Brain microvascular endothelial cell (primary cell): ENCODE measurements around the gene LONP2.
"Not testable (repeated sequence)": the region's sequence is repeated elsewhere in the genome, so short reads cannot be mapped to it uniquely, and the experiment has no call there.

Experiments
- DNase-seq: peaks from one replicate; pipeline ENCODE4 v3.0.0-alpha.2; 2020
- H3K27ac ChIP-seq: fragments of 250-450 bp; sonication (Bioruptor Pico); 2 replicates; pipeline ENCODE4 v1.5.1; 2020; ENCODE audit warnings: mild to moderate bottlenecking, moderate library complexity
- H3K27me3 ChIP-seq: fragments of 250-450 bp; sonication (Bioruptor Pico); replicated peaks from 2 replicates; pipeline ENCODE4 v1.5.1; 2020; ENCODE audit warnings: mild to moderate bottlenecking
- H3K36me3 ChIP-seq: fragments of 250-450 bp; sonication (Bioruptor Pico); replicated peaks from 2 replicates; pipeline ENCODE4 v1.5.1; 2020; ENCODE audit warnings: mild to moderate bottlenecking
- H3K4me3 ChIP-seq: 2 replicates; pipeline ENCODE4 v1.5.1; 2011; ENCODE audit warnings: low read depth, mild to moderate bottlenecking, control low read depth, low read length, moderate library complexity
- CTCF ChIP-seq: IDR thresholded peaks from 2 replicates; pipeline ENCODE4 v1.5.1; 2011; ENCODE audit warnings: low read depth, mild to moderate bottlenecking, moderate library complexity, low read length, control low read depth, inconsistent platforms; ENCODE audit errors: missing control alignments
- in situ Hi-C: cut with HindIII; loops from 2 replicates; pipeline ENCODE4 v1.10.0; 2017; ENCODE audit warnings: low sequenced_read_pairs, low pct_ligation_motif_present

LONP2 gene

GRCh38 chr16:48347980-48348379, 103.9 kb downstream of the LONP2 start:
- TF ChIP-seq CTCF: no peak
- DNase-seq: no peak
- no peak overlapping the region for H3K27ac ChIP-seq
- no peak overlapping the region for H3K4me3 ChIP-seq
- in situ Hi-C loops: no loop called here
- peaks cover 32% of the 10 kb centered on the region for H3K36me3 ChIP-seq
- no peaks in the 10 kb centered on the region for H3K27me3 ChIP-seq

GRCh38 chr16:48350736-48351135, 106.6 kb downstream of the LONP2 start:
- Histone ChIP-seq H3K27me3 (no peaks in the 10 kb centered on the region), H3K36me3 (peaks cover 32% of the 10 kb centered on the region), H3K27ac (no peak overlapping the region), H3K4me3 (no peak overlapping the region)
- DNase-seq: no peak
- no peak for TF ChIP-seq CTCF
- in situ Hi-C loops: no loop called here

- no peak for TF ChIP-seq CTCF
- H3K27ac ChIP-seq: no peak overlapping the region
- DNase-seq: no peak
- H3K27me3 ChIP-seq: no peaks in the 10 kb centered on the region
- peaks cover 29% of the 10 kb centered on the region for H3K36me3 ChIP-seq
- H3K4me3 ChIP-seq: no peak overlapping the region
- in situ Hi-C loops: no loop called here
Observed at GRCh38 chr16:48352648-48353390, 108.7 kb downstream of the LONP2 start.

GRCh38 chr16:48353565-48354163, 109.6 kb downstream of the LONP2 start:
- no peak overlapping the region for H3K27ac ChIP-seq
- H3K4me3 ChIP-seq: no peak overlapping the region
- TF ChIP-seq CTCF: peak; percentile 95
- H3K36me3 ChIP-seq: peaks cover 24% of the 10 kb centered on the region
- in situ Hi-C loops: no loop called here
- peak; percentile 57 for DNase-seq
- no peaks in the 10 kb centered on the region for H3K27me3 ChIP-seq

GRCh38 chr16:48354385-48354784, 110.3 kb downstream of the LONP2 start:
- H3K4me3 ChIP-seq, DNase-seq, H3K27me3 ChIP-seq, H3K27ac ChIP-seq, in situ Hi-C loops: not testable (repeated sequence)
- H3K36me3 ChIP-seq: peaks cover 24% of the 10 kb centered on the region

- in situ Hi-C loops: no loop called here
- no peak overlapping the region for H3K4me3 ChIP-seq
- peaks cover 22% of the 10 kb centered on the region for H3K36me3 ChIP-seq
- H3K27me3 ChIP-seq: no peaks in the 10 kb centered on the region
- H3K27ac ChIP-seq: no peak overlapping the region
- no peak for DNase-seq
- TF ChIP-seq CTCF: no peak
Observed at GRCh38 chr16:48354877-48355855, 111.1 kb downstream of the LONP2 start.
